Thyroid gland (tissue), 4 donors: ENCODE data around the gene C1QTNF9B.

Experiments
- CTCF ChIP-seq, 6 experiments: fragments of 200-600 bp in 3 of 6; fragments of 450-650 bp in 3 of 6; sonication (generic) in 3 of 6; IDR thresholded peaks; one replicate each; pipeline ENCODE4 v1.5.1; 2016 to 2019; ENCODE audit warnings: antibody characterized with exemption in 6 of 6, mild to moderate bottlenecking in 2 of 6, inconsistent platforms in 1 of 6, moderate library complexity in 1 of 6
- POLR2A ChIP-seq, 2 donors: fragments of 450-650 bp; IDR thresholded peaks; one replicate each; pipeline ENCODE4 v1.6.1; 2017; ENCODE audit warnings: antibody characterized with exemption in 2 of 2, mild to moderate bottlenecking in 2 of 2, moderate library complexity in 1 of 2

GRCh38 chr13:23855360-23855759 lies 41.9 kb downstream of the C1QTNF9B start:
- TF ChIP-seq CTCF (IDR thresholded peaks at IDR 0.05) (no peak), POLR2A (IDR thresholded peaks at IDR 0.05) (no peak)
